Progenitor cell of endocrine pancreas (in vitro differentiated cells): ENCODE measurements around the gene REL. TPM values are rescaled to one million over a fixed set of nuclear protein-coding genes. Genes with fewer than 3 reads are reported as not detected.

ENCODE experiments used
- DNase-seq: peaks from one replicate; pipeline ENCODE4 v3.0.0; 2021; ENCODE audit warnings: low spot score; ENCODE audit not compliant: unreplicated experiment
- H3K27ac Mint-ChIP-seq: 2 replicates; pipeline ENCODE4 v1.8.0; 2021; ENCODE audit warnings: mild to moderate bottlenecking, moderate library complexity, mixed read lengths
- H3K27me3 Mint-ChIP-seq: 2 replicates; pipeline ENCODE4 v1.8.0; 2021; ENCODE audit warnings: mixed read lengths
- H3K36me3 Mint-ChIP-seq: 2 replicates; pipeline ENCODE4 v1.8.0; 2022; ENCODE audit warnings: mixed read lengths; ENCODE audit not compliant: insufficient read depth
- H3K4me1 Mint-ChIP-seq: 2 replicates; pipeline ENCODE4 v1.8.0; 2021; ENCODE audit warnings: low read depth, mixed read lengths
- H3K4me3 Mint-ChIP-seq: 2 replicates; pipeline ENCODE4 v1.8.0; 2021; ENCODE audit warnings: low read depth, mild to moderate bottlenecking, moderate library complexity, mixed read lengths
- H3K9me3 Mint-ChIP-seq: 2 replicates; pipeline ENCODE4 v1.8.0; 2021; ENCODE audit warnings: low read depth, mixed read lengths
- total RNA-seq: library from RNA; stranded (reverse); gene quantifications from 2 replicates; pipeline ENCODE4 v1.2.1, GENCODE V29; 2021
- TF ChIP-seq, protein P1 (sequence below): fragments of 200-600 bp; sonication (generic); IDR thresholded peaks from one replicate; pipeline ENCODE4 v1.5.0; 2021; ENCODE audit warnings: antibody characterized with exemption, mild to moderate bottlenecking; ENCODE audit not compliant: unreplicated experiment

REL gene
- total RNA-seq, 1 donor from 2014 or later, result 11.9 TPM

DNA sequence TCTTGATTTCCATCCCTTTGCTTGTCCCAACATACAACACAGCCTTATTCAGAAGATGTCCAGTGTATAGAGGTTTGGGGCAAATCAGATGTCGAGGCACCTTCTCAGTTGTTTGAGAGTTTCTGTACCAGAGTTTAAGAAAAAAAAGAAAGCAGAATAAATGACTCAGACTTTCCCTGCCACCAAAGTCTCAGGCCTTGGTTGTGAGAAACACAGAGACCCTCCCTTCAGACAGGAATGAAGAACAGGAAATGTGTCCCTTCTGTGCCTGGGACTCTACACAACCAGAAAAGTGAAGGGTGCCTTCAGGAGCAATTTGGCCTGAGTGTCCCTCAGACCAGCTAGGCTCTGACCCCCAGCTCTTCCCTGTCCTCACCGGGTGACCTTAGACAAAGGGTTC is 37.3 kb upstream of the REL start:
- TF ChIP-seq, protein P1, sequence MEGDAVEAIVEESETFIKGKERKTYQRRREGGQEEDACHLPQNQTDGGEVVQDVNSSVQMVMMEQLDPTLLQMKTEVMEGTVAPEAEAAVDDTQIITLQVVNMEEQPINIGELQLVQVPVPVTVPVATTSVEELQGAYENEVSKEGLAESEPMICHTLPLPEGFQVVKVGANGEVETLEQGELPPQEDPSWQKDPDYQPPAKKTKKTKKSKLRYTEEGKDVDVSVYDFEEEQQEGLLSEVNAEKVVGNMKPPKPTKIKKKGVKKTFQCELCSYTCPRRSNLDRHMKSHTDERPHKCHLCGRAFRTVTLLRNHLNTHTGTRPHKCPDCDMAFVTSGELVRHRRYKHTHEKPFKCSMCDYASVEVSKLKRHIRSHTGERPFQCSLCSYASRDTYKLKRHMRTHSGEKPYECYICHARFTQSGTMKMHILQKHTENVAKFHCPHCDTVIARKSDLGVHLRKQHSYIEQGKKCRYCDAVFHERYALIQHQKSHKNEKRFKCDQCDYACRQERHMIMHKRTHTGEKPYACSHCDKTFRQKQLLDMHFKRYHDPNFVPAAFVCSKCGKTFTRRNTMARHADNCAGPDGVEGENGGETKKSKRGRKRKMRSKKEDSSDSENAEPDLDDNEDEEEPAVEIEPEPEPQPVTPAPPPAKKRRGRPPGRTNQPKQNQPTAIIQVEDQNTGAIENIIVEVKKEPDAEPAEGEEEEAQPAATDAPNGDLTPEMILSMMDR, result no peak
- no peaks in the 10 kb centered on the region for H3K36me3 Mint-ChIP-seq
- DNase-seq, result no peak
- H3K9me3 Mint-ChIP-seq, result no peaks in the 10 kb centered on the region
- no peak overlapping the region for H3K27ac Mint-ChIP-seq
- H3K4me3 Mint-ChIP-seq, result no peak overlapping the region
- no peaks in the 10 kb centered on the region for H3K4me1 Mint-ChIP-seq
- no peaks in the 10 kb centered on the region for H3K27me3 Mint-ChIP-seq

DNA sequence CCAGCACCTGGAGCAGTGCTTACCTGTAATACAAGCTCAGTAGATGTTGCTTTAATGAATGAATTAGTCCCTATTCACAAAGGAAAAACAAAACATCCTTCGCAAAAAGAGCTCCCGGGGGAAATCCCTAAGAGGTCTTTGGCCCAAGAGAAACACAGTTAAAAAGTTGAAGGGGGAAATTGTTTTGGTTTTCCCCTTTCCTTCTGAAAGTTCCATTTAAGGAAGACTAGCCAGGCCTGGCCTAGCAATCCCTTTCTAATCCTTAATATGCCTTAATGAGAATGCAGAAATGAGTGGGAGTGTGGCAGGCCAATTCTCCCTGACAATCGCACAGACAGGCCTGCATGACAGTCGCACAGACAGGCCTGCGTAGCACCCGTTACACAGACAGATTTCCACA is 33.5 kb upstream of the REL start:
- TF ChIP-seq, protein P1, result no peak
- Mint-ChIP-seq H3K4me1 (no peaks in the 10 kb centered on the region), H3K4me3 (no peak overlapping the region), H3K27me3 (peaks cover under 1% of the 10 kb centered on the region), H3K36me3 (no peaks in the 10 kb centered on the region), H3K27ac (no peak overlapping the region), H3K9me3 (no peaks in the 10 kb centered on the region)
- DNase-seq, result no peak

DNA sequence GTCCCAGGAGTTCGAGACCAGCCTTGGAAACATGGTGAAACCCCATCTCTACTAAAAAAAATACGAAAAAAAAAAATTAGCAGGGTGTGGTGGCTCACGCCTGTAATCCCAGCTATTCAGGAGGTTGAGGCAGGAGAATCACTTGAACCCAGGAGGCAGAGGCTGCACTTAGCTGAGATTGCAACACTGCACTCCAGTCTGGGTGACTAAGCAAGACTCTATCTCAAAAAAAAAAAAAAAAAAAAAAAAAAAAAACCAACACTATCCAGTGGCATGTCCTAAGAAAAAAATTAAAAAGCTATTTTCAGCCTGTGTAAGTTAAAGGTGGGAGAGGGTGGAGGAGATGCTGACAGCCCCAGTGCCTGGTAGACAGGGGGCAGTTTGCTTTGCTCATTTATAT is 32.2 kb upstream of the REL start:
- H3K36me3 Mint-ChIP-seq, result no peaks in the 10 kb centered on the region
- H3K27ac Mint-ChIP-seq, result no peak overlapping the region
- peaks cover 9% of the 10 kb centered on the region for H3K27me3 Mint-ChIP-seq
- DNase-seq, result no peak
- no peaks in the 10 kb centered on the region for H3K4me1 Mint-ChIP-seq
- H3K4me3 Mint-ChIP-seq, result no peak overlapping the region
- no peaks in the 10 kb centered on the region for H3K9me3 Mint-ChIP-seq
- TF ChIP-seq, protein P1, result no peak

DNA sequence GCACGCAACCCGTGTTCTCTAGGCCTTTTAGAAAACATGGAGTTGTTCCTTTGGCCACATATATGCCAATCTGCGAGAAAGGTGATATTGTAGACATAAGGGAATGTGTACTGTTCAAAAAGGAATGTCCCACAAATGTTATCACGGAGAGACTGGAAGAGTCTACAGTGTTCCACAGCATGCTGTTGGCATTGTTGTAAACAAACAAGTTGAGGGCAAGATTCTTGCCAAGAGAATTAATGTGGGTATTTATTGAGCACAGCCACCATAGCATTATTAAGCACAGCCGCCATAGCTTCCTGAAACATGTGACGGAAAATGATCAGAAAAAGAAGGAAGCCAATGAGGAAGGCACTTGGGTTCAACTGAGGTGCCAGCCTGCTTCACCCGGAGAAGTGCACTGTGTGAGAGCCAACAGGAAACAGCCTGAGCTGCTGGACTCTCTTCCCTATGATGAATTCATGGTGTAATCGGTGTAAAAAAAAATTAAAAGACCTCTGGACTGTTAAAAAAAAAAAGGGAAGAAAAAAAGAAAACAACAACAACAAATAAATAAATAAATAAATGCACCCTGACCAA is 29.0 kb upstream of the REL start:
- H3K4me3 Mint-ChIP-seq, result no peak overlapping the region
- no peak for DNase-seq
- H3K27me3 Mint-ChIP-seq, result peaks cover 9% of the 10 kb centered on the region
- no peaks in the 10 kb centered on the region for H3K36me3 Mint-ChIP-seq
- TF ChIP-seq, protein P1, result no peak
- H3K27ac Mint-ChIP-seq, result no peak overlapping the region
- H3K4me1 Mint-ChIP-seq, result no peaks in the 10 kb centered on the region
- no peaks in the 10 kb centered on the region for H3K9me3 Mint-ChIP-seq

DNA sequence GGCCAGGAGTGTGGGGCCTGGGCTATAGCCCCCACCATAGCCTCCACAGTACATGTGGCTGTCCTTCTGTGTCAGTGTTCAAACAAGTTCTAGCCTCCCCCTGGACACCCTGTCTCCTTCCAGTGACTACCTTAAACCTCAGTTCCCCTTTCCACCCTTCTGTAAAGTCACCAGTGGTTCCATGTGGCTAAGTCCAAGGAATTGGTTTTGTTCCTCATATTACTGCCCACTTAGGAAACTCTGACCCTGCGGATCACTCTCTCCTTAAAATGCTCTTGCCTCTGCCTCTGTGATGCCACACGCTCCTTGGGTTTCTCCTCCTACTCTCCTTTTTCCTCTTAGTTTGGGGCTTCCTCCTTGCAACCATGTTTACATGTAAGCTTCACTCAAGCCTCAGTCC is 27.8 kb upstream of the REL start:
- TF ChIP-seq, protein P1, result no peak

More for the DNA sequence above, 27.8 kb upstream of the REL start:
- no peaks in the 10 kb centered on the region for H3K36me3 Mint-ChIP-seq
- H3K9me3 Mint-ChIP-seq, result no peaks in the 10 kb centered on the region
- H3K4me3 Mint-ChIP-seq, result no peak overlapping the region
- DNase-seq, result no peak
- no peaks in the 10 kb centered on the region for H3K4me1 Mint-ChIP-seq
- peaks cover 9% of the 10 kb centered on the region for H3K27me3 Mint-ChIP-seq
- no peak overlapping the region for H3K27ac Mint-ChIP-seq
